ENCODE measurements around the gene MANBA. TPM values are rescaled to one million over a fixed set of nuclear protein-coding genes. Genes with fewer than 3 reads are reported as not detected.

The MANBA gene
- total and polyA plus RNA-seq, 2 of the 4 experiments (the other 2 are of a cell fraction) = 11.5 to 17.2 TPM

DNA sequence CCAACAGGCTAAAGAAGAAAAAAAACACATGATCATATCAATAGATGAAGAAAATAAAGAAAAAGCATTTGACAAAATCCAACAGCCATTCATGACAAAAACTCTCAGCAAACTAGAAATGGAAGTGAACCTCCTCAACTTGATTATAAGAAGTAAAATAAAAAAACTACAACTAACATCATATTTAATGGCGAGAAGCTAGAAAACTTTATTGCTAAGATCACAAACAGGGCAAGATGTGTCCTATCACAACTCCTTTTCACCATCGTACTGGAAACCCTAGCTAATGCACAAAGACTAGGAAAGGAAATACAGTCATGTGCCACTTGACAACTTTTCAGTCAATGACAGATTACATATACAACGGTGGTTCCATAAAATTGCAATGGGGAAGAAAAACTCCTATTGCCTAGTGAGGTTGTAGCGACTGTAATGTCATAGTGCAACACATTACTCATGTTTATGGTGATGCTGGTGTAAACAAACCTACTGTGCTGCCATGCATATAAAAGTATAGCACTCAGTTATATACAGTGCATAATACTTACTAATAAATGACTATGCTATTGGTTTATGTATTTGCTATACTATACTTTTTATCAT, 12.1 kb upstream of the MANBA start:
- no peak overlapping the region for H2AFZ ChIP-seq (replicated peaks; ENCODE audit: low read length, poor library complexity)
- H3K14ac ChIP-seq (replicated peaks; ENCODE audit: low read depth, low read length) = no peak overlapping the region
- no peaks in the 10 kb centered on the region for H4K20me1 ChIP-seq (ENCODE audit: insufficient read depth, low read length)
- H3K4ac ChIP-seq (ENCODE audit: low read depth, low read length) = no peak overlapping the region
- H3K9me1 ChIP-seq (ENCODE audit: insufficient read depth, low read length) = no peaks in the 10 kb centered on the region
- no peak overlapping the region for H3K4me3 ChIP-seq (ENCODE audit: insufficient read depth, low read depth, low read length)
- ChIA-PET CTCF (no interaction called here), POLR2A (ENCODE audit: unreplicated experiment) (no interaction called here)
- no peak overlapping the region for H2AK5ac ChIP-seq (ENCODE audit: low read depth, low read length)
- WGBS, 2 experiments (ENCODE audit: extremely low coverage in 2 of 2, insufficient read length in 1 of 2) = no CpG with 5 or more reads among the region's 4 CpGs
- no peaks in the 10 kb centered on the region for H3K27me3 ChIP-seq (ENCODE audit: control insufficient read depth, insufficient read depth, low read length)
- no TSS peak for BruUV-seq (replicated peaks)
- no peak overlapping the region for H2BK120ac ChIP-seq (ENCODE audit: low read depth, low read length)
- no peak overlapping the region for H4K8ac ChIP-seq (ENCODE audit: low read depth in 2 of 2, low read length in 2 of 2)
- H3K9ac ChIP-seq (ENCODE audit: low read depth, low read length) = no peak overlapping the region
- H3K4me1 ChIP-seq (ENCODE audit: control insufficient read depth, insufficient read depth, low read length) = no peaks in the 10 kb centered on the region
- DNase-seq (no peak), ATAC-seq (ENCODE audit: low read depth) (no peak)
- no peak overlapping the region for H4K91ac ChIP-seq (ENCODE audit: insufficient read depth, low read depth, low read length)
- no peaks in the 10 kb centered on the region for H3K9me3 ChIP-seq (ENCODE audit: control insufficient read depth, insufficient read depth, low read length)
- H3K36me3 ChIP-seq (ENCODE audit: control insufficient read depth, insufficient read depth, low read length) = no peaks in the 10 kb centered on the region
- no peaks in the 10 kb centered on the region for H3K79me1 ChIP-seq (ENCODE audit: low read depth in 1 of 2, low read length in 2 of 2)
- H3K56ac ChIP-seq (ENCODE audit: extremely low read depth, insufficient read depth, low read length) = no peak overlapping the region
- H2AK9ac ChIP-seq (replicated peaks; ENCODE audit: low read depth, low read length, poor library complexity) = no peak overlapping the region
- no peak overlapping the region for H4K5ac ChIP-seq (ENCODE audit: low read depth, low read length)
- in situ Hi-C loops (cut with MboI; ENCODE audit: low sequenced_read_pairs) = no loop called here
- no peak overlapping the region for H3K27ac ChIP-seq (ENCODE audit: insufficient read depth, low read length)
- H3K23ac ChIP-seq (ENCODE audit: low read depth, low read length) = no peak overlapping the region
- TF ChIP-seq RCOR1 (IDR thresholded peaks at IDR 0.05; ENCODE audit: insufficient replicate concordance, low read length) = no peak
- TF ChIP-seq MAFK (IDR thresholded peaks at IDR 0.05; ENCODE audit: low read depth, low read length) = no peak
- TF ChIP-seq MXI1 (IDR thresholded peaks at IDR 0.05; ENCODE audit: borderline replicate concordance, low read depth, low read length) = no peak
- no peak for TF ChIP-seq POLR2A (IDR thresholded peaks at IDR 0.05; ENCODE audit: low read depth, low read length)
- TF ChIP-seq, protein P1, sequence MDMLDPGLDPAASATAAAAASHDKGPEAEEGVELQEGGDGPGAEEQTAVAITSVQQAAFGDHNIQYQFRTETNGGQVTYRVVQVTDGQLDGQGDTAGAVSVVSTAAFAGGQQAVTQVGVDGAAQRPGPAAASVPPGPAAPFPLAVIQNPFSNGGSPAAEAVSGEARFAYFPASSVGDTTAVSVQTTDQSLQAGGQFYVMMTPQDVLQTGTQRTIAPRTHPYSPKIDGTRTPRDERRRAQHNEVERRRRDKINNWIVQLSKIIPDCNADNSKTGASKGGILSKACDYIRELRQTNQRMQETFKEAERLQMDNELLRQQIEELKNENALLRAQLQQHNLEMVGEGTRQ (IDR thresholded peaks at IDR 0.05; ENCODE audit: low read depth, low read length) = no peak
- H3K18ac ChIP-seq (ENCODE audit: low read depth, low read length) = no peak overlapping the region
- H2BK15ac ChIP-seq (ENCODE audit: low read depth, low read length) = no peak overlapping the region
- H2BK5ac ChIP-seq (ENCODE audit: low read depth, low read length, poor library complexity, severe bottlenecking) = no peak overlapping the region
- H3K4me2 ChIP-seq (ENCODE audit: low read depth, low read length) = no peak overlapping the region
- intact Hi-C loops (cut with micrococcal nuclease) = no loop called here
- dilution Hi-C loops (cut with HindIII; ENCODE audit: low sequenced_read_pairs, unreplicated experiment) = no loop called here
- H2BK20ac ChIP-seq (ENCODE audit: low read depth, low read length) = no peak overlapping the region
